HL-60 (cell line): ENCODE results near the gene TBL1XR1.

Source experiments
- GABPA ChIP-seq: IDR thresholded peaks from 2 replicates; pipeline ENCODE4 v1.6.1; 2012; ENCODE audit warnings: low read depth
- POLR2AphosphoS5 ChIP-seq: IDR thresholded peaks from 2 replicates; pipeline ENCODE4 v1.6.1; 2012; ENCODE audit warnings: low read depth
- SPI1 ChIP-seq: IDR thresholded peaks from 2 replicates; pipeline ENCODE4 v1.6.1; 2012; ENCODE audit warnings: low read depth, mild to moderate bottlenecking, borderline replicate concordance
- TF ChIP-seq, protein P1 (sequence below): IDR thresholded peaks from one replicate; pipeline ENCODE4 v1.5.1; 2011; ENCODE audit warnings: low read length, control low read depth, inconsistent platforms; ENCODE audit not compliant: insufficient read depth
- TF ChIP-seq, protein P2 (sequence below): IDR thresholded peaks from 2 replicates; pipeline ENCODE4 v1.6.1; 2012; ENCODE audit warnings: low read depth; ENCODE audit not compliant: insufficient replicate concordance

DNA sequence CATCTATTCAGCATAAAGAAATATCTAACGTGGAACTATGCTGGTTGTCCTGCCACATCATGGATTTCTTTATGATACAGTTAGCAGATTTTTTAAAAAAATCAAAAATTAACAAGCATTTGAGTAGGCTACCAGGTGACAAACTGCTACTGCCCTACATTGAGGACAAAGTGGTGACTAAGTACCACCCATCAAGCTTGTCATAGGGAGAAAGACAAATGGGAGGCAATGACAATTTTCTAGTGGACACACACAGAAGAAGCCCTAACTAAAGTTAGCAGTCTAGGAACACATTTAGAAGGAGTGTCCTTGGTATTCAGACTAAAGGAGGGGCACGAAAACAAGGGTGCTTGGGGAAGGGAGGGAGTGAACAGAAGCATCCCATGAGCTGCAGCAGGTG is 131.2 kb downstream of the TBL1XR1 start:
- TF ChIP-seq, protein P1, sequence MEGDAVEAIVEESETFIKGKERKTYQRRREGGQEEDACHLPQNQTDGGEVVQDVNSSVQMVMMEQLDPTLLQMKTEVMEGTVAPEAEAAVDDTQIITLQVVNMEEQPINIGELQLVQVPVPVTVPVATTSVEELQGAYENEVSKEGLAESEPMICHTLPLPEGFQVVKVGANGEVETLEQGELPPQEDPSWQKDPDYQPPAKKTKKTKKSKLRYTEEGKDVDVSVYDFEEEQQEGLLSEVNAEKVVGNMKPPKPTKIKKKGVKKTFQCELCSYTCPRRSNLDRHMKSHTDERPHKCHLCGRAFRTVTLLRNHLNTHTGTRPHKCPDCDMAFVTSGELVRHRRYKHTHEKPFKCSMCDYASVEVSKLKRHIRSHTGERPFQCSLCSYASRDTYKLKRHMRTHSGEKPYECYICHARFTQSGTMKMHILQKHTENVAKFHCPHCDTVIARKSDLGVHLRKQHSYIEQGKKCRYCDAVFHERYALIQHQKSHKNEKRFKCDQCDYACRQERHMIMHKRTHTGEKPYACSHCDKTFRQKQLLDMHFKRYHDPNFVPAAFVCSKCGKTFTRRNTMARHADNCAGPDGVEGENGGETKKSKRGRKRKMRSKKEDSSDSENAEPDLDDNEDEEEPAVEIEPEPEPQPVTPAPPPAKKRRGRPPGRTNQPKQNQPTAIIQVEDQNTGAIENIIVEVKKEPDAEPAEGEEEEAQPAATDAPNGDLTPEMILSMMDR: no peak
- TF ChIP-seq GABPA (no peak), POLR2AphosphoS5 (no peak), SPI1 (no peak)
- TF ChIP-seq, protein P2, sequence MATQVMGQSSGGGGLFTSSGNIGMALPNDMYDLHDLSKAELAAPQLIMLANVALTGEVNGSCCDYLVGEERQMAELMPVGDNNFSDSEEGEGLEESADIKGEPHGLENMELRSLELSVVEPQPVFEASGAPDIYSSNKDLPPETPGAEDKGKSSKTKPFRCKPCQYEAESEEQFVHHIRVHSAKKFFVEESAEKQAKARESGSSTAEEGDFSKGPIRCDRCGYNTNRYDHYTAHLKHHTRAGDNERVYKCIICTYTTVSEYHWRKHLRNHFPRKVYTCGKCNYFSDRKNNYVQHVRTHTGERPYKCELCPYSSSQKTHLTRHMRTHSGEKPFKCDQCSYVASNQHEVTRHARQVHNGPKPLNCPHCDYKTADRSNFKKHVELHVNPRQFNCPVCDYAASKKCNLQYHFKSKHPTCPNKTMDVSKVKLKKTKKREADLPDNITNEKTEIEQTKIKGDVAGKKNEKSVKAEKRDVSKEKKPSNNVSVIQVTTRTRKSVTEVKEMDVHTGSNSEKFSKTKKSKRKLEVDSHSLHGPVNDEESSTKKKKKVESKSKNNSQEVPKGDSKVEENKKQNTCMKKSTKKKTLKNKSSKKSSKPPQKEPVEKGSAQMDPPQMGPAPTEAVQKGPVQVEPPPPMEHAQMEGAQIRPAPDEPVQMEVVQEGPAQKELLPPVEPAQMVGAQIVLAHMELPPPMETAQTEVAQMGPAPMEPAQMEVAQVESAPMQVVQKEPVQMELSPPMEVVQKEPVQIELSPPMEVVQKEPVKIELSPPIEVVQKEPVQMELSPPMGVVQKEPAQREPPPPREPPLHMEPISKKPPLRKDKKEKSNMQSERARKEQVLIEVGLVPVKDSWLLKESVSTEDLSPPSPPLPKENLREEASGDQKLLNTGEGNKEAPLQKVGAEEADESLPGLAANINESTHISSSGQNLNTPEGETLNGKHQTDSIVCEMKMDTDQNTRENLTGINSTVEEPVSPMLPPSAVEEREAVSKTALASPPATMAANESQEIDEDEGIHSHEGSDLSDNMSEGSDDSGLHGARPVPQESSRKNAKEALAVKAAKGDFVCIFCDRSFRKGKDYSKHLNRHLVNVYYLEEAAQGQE: no peak
